GM19240 (cell line): ENCODE data around the gene BTBD19.

Experiments
- DNase-seq: peaks from one replicate; pipeline ENCODE4 v3.0.0; 2011; ENCODE audit warnings: low spot score; ENCODE audit not compliant: insufficient read length

BTBD19 gene

GRCh38 chr1:44855742-44856141 is 47.4 kb downstream of the BTBD19 start:
- DNase-seq = no peak

- DNase-seq = no peak
Measured at GRCh38 chr1:44857446-44857845, 49.1 kb downstream of the BTBD19 start.

- DNase-seq = no peak
Measured at GRCh38 chr1:44860331-44860730, 52.0 kb downstream of the BTBD19 start.

- no peak for DNase-seq
Measured at GRCh38 chr1:44860891-44861425, 52.6 kb downstream of the BTBD19 start.

GRCh38 chr1:44862829-44863401 is 54.6 kb downstream of the BTBD19 start:
- DNase-seq = no peak
